ENCODE results near the gene SNX25.

- TF ChIP-seq TAF1 (CRISPR knock-in tag; IDR thresholded peaks at IDR 0.05) (no peak), CTCF (CRISPR knock-in tag; IDR thresholded peaks at IDR 0.05) (no peak), HIVEP1 (CRISPR knock-in tag; IDR thresholded peaks at IDR 0.05) (no peak), ZNF781 (CRISPR knock-in tag; IDR thresholded peaks at IDR 0.05; ENCODE audit: borderline replicate concordance, not compliant biosample characterization) (no peak), ZNF253 (CRISPR knock-in tag; IDR thresholded peaks at IDR 0.05; ENCODE audit: borderline replicate concordance) (no peak)
Measured at GRCh38 chr4:185309770-185310169, 100.4 kb downstream of the SNX25 start.
